GM12872 (cell line): ENCODE measurements around the gene RBM20.

Experiments used
- TF ChIP-seq, protein P1 (sequence below): IDR thresholded peaks from 3 replicates; pipeline ENCODE4 v1.5.1; 2011; ENCODE audit warnings: low read depth, mild to moderate bottlenecking, low read length, moderate library complexity; ENCODE audit not compliant: insufficient read depth

Gene RBM20

DNA sequence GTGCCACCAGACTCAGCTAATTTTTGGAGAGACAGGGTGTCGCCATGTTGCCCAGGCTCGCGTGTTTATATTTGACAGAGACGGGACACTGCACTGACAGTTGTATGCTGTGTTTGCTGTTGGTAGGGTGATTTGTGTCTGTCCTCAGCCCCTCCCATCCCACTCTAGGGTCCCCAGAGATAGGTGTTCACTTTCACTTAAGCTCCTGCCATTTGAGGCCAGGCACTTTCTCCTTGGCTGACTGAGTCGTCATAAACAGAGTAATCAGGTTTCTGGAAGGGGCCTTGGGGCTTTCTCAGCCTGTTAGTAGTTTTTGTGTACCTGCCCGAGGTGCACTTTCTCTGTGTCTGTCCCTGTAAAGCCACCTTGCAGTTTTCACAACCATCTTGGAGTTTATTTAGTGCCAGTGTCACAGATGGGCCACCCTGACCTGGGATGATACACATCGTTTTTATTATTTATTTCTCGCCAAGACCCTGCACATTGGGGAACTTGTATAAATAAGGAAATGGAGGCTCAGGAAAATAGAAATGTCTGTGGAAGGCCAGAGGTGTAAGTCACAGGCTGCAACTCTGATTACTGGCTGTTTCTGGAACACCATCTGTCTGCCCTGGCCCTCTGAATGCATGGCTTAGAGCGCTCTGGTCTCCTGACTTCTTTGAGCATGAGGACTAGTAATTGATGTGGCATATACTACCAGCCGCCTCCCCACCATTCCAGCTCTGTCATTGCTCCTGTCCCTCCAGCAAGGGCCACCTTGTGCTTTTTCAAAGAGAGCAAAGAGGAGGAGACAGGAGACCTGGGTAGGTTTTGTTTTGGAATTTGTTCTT lies 145.7 kb downstream of the RBM20 start:
- TF ChIP-seq, protein P1, sequence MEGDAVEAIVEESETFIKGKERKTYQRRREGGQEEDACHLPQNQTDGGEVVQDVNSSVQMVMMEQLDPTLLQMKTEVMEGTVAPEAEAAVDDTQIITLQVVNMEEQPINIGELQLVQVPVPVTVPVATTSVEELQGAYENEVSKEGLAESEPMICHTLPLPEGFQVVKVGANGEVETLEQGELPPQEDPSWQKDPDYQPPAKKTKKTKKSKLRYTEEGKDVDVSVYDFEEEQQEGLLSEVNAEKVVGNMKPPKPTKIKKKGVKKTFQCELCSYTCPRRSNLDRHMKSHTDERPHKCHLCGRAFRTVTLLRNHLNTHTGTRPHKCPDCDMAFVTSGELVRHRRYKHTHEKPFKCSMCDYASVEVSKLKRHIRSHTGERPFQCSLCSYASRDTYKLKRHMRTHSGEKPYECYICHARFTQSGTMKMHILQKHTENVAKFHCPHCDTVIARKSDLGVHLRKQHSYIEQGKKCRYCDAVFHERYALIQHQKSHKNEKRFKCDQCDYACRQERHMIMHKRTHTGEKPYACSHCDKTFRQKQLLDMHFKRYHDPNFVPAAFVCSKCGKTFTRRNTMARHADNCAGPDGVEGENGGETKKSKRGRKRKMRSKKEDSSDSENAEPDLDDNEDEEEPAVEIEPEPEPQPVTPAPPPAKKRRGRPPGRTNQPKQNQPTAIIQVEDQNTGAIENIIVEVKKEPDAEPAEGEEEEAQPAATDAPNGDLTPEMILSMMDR = no peak

GRCh38 chr10:110790913-110791506 lies 146.9 kb downstream of the RBM20 start:
- TF ChIP-seq, protein P1 = no peak

GRCh38 chr10:110791541-110792073 lies 147.5 kb downstream of the RBM20 start:
- TF ChIP-seq, protein P1 = no peak

DNA sequence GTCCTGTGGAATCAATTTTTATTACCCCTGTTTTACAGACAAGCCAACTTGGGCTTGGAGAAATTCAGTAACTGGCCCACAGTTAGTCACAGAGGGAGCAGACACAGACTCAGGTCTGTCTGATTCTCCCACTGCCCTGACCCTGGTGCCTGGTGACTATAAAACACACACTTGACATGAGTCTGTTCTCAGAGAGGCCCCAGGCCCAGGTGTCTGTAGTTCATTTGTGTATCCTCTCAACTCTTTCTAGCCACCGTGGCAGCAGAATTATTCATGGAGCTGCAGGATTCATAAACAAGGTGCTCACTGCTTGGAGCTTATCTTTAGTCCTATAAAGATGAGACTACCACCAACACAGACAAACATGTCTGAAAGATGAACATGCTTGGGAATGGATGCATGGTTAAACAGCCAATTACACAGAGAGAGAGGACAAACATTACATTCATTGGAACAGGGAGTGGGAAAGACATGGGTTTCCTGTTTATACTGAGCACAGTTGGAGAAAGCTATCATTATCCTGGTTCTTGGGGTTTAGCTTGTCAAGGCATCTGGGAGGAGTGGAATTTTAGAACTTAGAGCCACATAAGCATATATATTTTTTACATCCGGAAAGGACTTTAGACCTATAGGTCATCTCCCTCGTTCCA lies 148.5 kb downstream of the RBM20 start:
- TF ChIP-seq, protein P1 = no peak

DNA sequence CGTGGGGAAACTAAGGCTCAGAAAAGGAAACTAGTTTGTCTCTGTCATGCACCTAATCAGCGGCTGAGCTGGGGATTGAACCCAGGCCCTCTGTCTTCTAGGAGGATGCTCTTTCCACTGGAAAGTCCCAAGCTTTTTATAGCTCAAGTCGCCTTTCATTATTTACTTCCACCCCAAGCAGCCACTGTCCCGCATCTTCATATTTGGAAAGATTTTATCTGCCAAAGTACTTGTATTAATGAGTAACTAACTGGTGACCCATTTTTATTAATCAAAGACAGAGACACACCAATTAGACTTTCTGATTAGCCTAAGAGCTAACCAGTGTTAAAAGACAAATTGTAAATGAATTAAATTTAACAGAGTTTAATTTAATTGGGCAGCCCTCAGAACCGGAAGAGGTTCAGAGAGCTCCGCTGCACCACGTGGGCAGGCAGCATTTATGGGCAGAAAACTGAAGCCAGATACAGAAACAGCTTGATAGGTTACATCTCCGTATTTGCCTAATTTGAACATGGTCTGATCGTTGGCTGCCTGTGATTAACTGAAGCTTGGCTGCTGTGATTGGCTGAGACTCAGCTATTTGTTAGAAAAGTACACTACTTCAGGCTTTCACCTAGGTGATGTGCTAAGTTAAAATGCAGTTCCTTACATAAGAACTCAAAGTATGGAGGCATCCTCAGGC lies 149.1 kb downstream of the RBM20 start:
- TF ChIP-seq, protein P1 = no peak

GRCh38 chr10:110793886-110794285 lies 149.8 kb downstream of the RBM20 start:
- TF ChIP-seq, protein P1 = no peak

- TF ChIP-seq, protein P1 = no peak
Observed at GRCh38 chr10:110794808-110795207, 150.7 kb downstream of the RBM20 start.
